NT2/D1 (cell line): ENCODE data around the gene XPR1.
"Not testable (repeated sequence)": the region's sequence is repeated elsewhere in the genome, so short reads cannot be mapped to it uniquely, and the experiment has no call there.

ENCODE experiments used
- DNase-seq: peaks from one replicate; pipeline ENCODE4 v3.0.0-alpha.2; 2011; ENCODE audit warnings: low read depth, low spot score
- H3K27me3 ChIP-seq: 2 replicates; pipeline ENCODE4 v1.6.0; 2011; ENCODE audit warnings: mild to moderate bottlenecking; ENCODE audit not compliant: insufficient read length, insufficient read depth
- H3K36me3 ChIP-seq: 2 replicates; pipeline ENCODE4 v1.6.1; 2011; ENCODE audit warnings: mild to moderate bottlenecking, low read length, mixed read lengths; ENCODE audit not compliant: insufficient read depth, insufficient read length
- H3K4me1 ChIP-seq: 2 replicates; pipeline ENCODE4 v1.5.1; 2011; ENCODE audit not compliant: insufficient read depth, insufficient read length
- H3K4me3 ChIP-seq: 2 replicates; pipeline ENCODE4 v1.5.1; 2011; ENCODE audit warnings: low read depth; ENCODE audit not compliant: insufficient read length
- H3K9ac ChIP-seq: 2 replicates; pipeline ENCODE4 v1.6.0; 2011; ENCODE audit warnings: low read depth; ENCODE audit not compliant: insufficient read length
- H3K9me3 ChIP-seq: 2 replicates; pipeline ENCODE4 v1.5.1; 2011; ENCODE audit warnings: mild to moderate bottlenecking, low read length; ENCODE audit not compliant: insufficient read depth
- SUZ12 ChIP-seq: IDR thresholded peaks from 2 replicates; pipeline ENCODE4 v1.6.1; 2011; ENCODE audit not compliant: insufficient read length, insufficient read depth; ENCODE audit errors: extremely low read depth
- YY1 ChIP-seq: IDR thresholded peaks from 2 replicates; pipeline ENCODE4 v1.6.1; 2011; ENCODE audit not compliant: insufficient read length, insufficient read depth
- ZNF274 ChIP-seq: IDR thresholded peaks from 2 replicates; pipeline ENCODE4 v1.6.1; 2011; ENCODE audit warnings: mild to moderate bottlenecking, low read depth, low read length

The XPR1 gene

DNA sequence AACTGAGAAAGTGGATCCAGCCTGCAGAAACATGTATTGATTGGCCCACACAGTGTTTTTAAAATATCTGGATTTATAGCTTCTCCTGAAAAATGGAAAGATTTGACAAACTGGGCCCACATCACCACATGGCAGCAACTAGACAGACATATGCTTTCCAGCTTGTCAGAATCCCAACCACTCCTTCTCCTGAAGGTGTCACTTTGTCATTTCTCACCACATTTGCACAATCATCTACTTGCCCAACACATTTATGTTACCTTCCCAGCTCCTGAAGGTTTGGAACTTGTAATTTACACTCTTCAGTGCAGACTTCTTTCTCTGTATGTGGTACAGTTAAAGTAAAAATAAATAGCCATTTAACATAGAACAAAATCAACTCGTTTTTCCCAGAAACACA, 154.8 kb downstream of the XPR1 start:
- Histone ChIP-seq H3K9me3 (no peaks in the 10 kb centered on the region), H3K9ac (no peak overlapping the region), H3K4me3 (no peak overlapping the region), H3K27me3 (no peaks in the 10 kb centered on the region), H3K4me1 (no peaks in the 10 kb centered on the region), H3K36me3 (no peaks in the 10 kb centered on the region)
- no peak for TF ChIP-seq SUZ12
- no peak for TF ChIP-seq YY1
- no peak for TF ChIP-seq ZNF274
- no peak for DNase-seq

DNA sequence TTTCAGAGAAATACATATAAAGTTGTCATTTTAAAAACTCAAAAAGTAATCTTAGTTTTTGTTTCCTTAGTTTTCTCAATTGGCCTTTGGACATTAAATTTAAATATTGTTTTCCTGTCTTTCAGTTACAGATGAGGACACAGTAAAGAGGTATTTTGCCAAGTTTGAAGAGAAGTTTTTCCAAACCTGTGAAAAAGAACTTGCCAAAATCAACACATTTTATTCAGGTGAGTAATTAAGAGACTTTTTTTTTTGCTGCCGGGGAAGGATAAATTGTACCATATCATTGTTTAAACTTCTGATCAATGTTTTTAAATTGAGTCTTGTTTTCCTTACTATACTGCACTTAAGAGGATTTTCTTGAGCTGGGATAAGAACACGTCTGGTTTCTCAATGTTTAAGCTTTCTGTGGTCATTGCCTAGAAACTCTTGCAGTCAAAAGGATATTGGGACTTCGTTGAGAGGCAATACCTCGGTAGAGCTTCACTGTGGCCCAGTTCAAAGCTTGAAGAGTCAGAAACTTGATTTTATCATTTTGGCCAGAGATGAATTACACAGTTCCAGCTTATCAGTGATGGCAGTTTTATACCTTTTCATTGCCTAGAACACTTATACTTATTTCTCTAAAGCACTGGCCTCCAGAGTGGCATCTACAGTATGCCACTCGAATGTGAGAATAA, 155.9 kb downstream of the XPR1 start:
- H3K4me3 ChIP-seq, result no peak overlapping the region
- H3K36me3 ChIP-seq, result no peaks in the 10 kb centered on the region
- H3K4me1 ChIP-seq, result no peaks in the 10 kb centered on the region
- TF ChIP-seq SUZ12 (no peak), ZNF274 (no peak), YY1 (no peak)
- no peak for DNase-seq
- no peaks in the 10 kb centered on the region for H3K9me3 ChIP-seq
- H3K9ac ChIP-seq, result no peak overlapping the region
- no peaks in the 10 kb centered on the region for H3K27me3 ChIP-seq

DNA sequence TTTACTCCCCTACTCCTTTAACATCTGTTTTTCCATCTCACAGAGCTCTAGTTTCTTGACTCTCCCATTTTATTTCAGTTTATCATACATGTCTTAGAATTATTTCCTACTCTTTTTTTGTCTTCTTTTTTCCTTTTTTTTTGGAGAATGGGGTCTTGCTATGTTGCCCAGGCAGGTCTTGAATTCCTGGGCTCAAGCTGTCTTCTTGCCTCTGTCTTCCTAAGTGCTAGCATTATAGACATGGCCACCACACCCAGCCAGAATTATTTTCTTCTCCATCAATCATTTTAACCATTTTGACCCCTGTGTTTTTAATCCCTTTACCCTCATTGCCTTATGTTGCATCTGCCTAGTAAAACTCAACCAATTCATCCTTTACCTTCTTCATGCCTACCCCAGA, 157.6 kb downstream of the XPR1 start:
- H3K9ac ChIP-seq, result no peak overlapping the region
- no peaks in the 10 kb centered on the region for H3K27me3 ChIP-seq
- H3K9me3 ChIP-seq, result no peaks in the 10 kb centered on the region
- no peak for TF ChIP-seq ZNF274
- TF ChIP-seq SUZ12, result no peak
- TF ChIP-seq YY1, result no peak
- no peak for DNase-seq
- no peak overlapping the region for H3K4me3 ChIP-seq
- no peaks in the 10 kb centered on the region for H3K4me1 ChIP-seq
- no peaks in the 10 kb centered on the region for H3K36me3 ChIP-seq

DNA sequence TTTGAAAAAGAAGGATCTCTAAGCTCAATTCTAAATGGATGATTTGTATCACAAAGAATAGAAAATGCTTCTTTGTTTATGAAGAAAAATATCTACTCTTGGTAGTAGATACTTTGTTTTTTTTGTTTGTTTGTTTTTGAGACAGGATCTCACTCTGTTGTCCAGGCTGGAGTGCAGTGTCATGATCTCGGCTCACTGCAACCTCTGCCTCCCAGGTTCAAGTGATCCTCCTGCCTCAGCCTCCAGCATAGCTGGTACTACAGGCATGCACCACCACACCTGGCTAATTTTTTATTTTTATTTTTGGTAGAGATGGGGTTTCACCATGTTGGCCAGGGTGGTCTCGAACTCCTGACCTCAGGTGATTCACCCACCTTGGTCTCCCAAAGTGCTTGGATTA, 159.3 kb downstream of the XPR1 start:
- not testable (repeated sequence) for H3K4me1 ChIP-seq, H3K4me3 ChIP-seq, H3K9ac ChIP-seq, H3K9me3 ChIP-seq, H3K36me3 ChIP-seq, H3K27me3 ChIP-seq, DNase-seq

DNA sequence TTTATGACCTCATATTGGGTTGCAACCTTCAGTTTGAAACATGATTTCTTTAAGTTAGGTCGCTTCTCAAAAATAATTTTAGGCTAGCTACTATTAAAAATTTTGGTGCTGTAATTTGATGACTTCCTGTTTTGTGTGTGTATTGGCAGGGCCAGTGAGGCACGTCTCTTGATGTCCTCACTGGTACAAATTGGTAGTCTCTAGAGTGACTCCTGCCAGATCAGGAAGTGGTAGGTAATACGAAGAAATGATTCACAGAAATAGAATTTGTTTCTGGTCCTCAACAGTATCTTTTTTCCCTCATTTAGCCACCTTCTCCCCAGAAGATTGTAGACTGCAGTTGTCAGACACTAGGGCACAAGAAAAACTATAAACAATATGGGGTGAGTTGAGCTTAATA, 160.0 kb downstream of the XPR1 start:
- no peak overlapping the region for H3K4me3 ChIP-seq
- H3K9me3 ChIP-seq, result no peaks in the 10 kb centered on the region
- no peak for TF ChIP-seq ZNF274
- no peak for TF ChIP-seq YY1
- TF ChIP-seq SUZ12, result no peak
- H3K9ac ChIP-seq, result no peak overlapping the region
- H3K27me3 ChIP-seq, result no peaks in the 10 kb centered on the region
- no peaks in the 10 kb centered on the region for H3K4me1 ChIP-seq
- H3K36me3 ChIP-seq, result no peaks in the 10 kb centered on the region
- no peak for DNase-seq

DNA sequence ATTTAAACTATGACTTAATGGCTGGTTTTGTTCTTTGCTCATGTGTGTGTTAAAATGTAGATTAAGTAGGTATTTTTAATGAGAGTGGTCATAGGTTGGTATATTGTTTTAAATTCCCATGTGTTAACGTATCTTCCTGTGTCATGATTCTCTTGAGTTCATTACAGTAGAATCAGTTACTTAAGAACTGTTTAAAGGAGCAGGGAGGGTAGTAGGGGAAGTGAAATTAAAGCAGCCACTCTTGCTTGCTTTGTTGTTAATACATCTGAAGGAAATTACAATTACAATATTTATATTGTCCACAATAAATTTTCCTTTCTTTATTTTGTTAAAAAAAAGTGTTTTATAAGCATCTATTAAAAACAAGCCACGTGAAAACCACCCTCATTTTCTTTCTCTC, 161.6 kb downstream of the XPR1 start:
- H3K4me1 ChIP-seq, result no peaks in the 10 kb centered on the region
- no peak for TF ChIP-seq ZNF274
- TF ChIP-seq YY1, result no peak
- TF ChIP-seq SUZ12, result no peak
- DNase-seq, result no peak
- no peaks in the 10 kb centered on the region for H3K36me3 ChIP-seq
- H3K9me3 ChIP-seq, result no peaks in the 10 kb centered on the region
- H3K9ac ChIP-seq, result no peak overlapping the region
- H3K4me3 ChIP-seq, result no peak overlapping the region
- no peaks in the 10 kb centered on the region for H3K27me3 ChIP-seq

DNA sequence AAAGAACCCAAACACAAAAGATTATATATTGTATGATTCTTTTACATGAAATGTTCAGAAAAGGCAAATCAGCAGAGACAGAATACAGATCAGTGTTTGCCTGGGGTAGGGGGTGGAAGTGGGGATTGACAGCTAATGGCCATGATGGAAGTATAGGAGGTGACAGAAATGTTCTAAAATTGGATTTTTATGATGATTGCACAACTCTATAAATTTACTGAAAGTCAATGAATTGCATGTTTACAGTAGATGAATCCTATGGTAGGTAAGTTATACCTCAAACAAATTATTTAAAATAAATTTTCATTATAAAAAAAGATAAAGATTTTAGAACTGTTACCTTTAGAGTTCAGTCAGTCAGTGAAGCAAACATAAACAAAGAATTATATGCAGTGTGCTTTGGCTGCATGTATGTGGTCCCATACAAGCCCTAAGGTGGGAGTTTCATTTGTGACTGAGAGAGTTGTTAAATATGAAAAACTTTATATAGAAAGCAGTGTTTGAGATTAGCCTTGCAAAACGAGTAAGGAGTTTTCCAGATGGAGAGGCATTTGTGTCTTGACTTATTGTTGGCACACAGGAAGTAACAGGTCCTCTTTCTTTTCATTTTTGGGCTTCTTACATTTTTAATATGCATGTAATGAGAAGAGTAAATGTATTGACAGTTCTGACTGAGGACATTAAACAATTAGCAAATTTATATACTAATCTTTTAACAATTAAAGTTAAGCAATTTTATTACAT, 165.2 kb downstream of the XPR1 start:
- Histone ChIP-seq H3K36me3 (no peaks in the 10 kb centered on the region), H3K4me1 (no peaks in the 10 kb centered on the region), H3K27me3 (no peaks in the 10 kb centered on the region), H3K4me3 (no peak overlapping the region), H3K9ac (no peak overlapping the region), H3K9me3 (no peaks in the 10 kb centered on the region)
- no peak for DNase-seq
- TF ChIP-seq SUZ12, result no peak
- no peak for TF ChIP-seq YY1
- TF ChIP-seq ZNF274, result no peak

DNA sequence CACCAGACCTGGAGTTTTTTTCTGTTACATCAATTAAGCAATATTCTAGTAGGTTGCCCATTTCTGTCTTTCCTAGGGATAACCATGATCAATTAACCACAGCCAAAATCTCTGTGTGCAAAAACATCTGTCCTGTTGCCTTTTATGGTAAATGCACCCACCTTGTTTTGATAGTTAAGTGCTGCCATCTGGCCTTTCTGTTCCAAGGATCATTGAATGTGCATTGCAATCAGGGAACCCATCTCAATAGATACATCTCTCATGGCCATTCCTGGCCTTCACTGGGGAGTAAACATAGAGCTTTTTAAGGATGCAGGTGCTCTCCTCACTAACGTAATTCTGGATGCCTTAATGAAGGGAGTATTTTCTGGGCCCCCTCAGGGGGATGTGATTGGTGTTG, 169.1 kb downstream of the XPR1 start:
- H3K27me3 ChIP-seq, result no peaks in the 10 kb centered on the region
- DNase-seq, result no peak
- H3K4me1 ChIP-seq, result no peaks in the 10 kb centered on the region
- H3K9me3 ChIP-seq, result no peaks in the 10 kb centered on the region
- no peak for TF ChIP-seq SUZ12
- TF ChIP-seq ZNF274, result no peak
- no peak for TF ChIP-seq YY1
- peaks cover 2% of the 10 kb centered on the region for H3K36me3 ChIP-seq
- H3K4me3 ChIP-seq, result no peak overlapping the region
- H3K9ac ChIP-seq, result no peak overlapping the region
